GM18867 (cell line): ENCODE data around the gene TRABD2B.

Source experiments
- ATAC-seq: cut with Tn5 transposase; IDR thresholded peaks from one replicate; pipeline ENCODE4 v1.9.1; 2021; ENCODE audit warnings: mild to moderate bottlenecking, moderate library complexity; ENCODE audit not compliant: unreplicated experiment

TRABD2B gene

DNA sequence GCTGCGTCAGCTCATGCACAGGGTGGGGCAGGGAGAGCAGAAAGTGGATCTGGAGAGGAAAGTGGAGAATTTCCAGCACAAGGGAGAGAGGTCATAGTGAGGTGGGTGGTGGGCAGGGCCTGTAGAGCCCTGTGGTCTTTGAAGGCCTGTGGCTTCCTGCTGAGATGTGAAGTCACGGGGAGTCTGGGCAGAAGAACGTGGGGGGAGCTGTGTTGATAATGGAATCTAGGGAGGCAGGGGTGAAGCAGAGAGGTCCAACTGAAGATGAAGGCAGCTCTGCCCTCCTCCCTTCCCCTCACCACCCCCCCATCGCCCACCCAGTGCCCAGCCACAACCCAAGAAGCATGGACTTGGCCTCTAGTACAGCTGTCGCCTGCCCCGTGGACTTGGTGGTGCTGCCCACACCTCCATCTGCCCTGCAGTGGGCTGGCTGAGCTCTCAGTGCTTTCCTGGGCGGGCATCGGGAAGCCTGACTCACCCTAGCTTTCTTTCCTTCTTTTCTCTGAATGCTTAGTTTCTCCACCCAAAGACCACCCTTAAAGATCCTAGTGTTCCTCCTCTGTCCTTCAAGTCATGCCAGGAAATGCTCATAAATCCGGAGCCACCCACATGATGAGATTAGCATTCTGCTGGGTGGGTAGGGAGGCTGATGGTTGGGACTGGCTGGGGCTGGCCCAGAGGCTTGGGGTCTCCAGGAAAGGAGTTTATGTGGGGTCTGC lies 186.1 kb downstream of the TRABD2B start:
- no peak for ATAC-seq

DNA sequence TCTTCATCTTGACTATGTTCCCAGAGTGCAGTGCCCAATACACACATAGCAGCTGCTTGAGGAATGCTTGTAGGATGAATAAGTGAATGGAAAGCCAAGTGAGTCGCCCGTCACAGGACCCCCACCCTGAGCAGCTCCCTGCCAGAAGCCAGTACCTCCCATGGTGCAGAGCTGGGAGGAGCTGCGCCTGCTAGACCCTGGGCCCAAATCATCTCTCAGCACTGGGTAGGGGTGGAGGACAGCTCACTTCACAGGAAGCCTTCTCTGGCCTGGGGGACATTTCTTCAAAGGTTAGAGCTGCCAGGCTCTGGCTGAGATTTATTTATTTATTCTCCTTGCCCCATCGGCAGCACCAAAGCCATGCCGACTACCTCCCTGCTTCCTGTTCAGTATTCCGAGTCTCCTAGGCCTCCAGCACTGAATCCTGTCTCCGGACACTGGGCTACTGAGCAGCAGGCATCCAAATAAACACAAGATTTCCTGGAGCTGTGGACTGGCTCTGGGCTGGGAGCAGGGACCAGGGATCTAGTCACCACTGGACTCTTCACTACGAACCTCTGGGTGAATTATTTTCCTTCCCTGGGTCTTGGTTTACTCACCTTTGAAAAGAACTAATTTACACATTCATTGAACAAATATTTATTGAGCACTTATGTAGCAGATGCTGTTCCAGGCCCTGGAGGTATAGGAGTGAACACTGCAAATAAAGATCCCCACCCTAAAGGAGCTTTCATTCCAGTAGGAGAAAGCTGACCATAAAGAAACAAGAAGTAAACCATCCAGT lies 187.7 kb downstream of the TRABD2B start:
- ATAC-seq, result no peak

DNA sequence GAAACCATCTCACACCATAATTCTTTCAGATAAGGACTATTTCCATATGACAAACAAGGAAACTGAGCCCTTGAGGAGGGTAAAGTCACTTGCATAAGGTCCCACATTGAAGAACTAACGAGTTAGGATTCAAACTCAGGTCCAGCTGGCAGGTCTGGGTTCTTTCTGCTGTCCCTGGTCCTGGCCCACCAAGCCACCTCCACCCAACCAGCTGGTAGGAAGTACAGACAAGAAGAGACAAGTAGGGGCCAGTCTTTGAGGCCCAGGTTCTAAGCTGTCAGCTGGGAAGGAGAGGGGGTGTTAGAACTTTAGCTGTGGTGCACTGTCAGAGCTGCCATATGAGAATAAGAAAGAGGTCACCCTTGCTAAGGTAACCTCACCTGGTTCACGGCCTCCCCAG lies 188.6 kb downstream of the TRABD2B start:
- no peak for ATAC-seq

DNA sequence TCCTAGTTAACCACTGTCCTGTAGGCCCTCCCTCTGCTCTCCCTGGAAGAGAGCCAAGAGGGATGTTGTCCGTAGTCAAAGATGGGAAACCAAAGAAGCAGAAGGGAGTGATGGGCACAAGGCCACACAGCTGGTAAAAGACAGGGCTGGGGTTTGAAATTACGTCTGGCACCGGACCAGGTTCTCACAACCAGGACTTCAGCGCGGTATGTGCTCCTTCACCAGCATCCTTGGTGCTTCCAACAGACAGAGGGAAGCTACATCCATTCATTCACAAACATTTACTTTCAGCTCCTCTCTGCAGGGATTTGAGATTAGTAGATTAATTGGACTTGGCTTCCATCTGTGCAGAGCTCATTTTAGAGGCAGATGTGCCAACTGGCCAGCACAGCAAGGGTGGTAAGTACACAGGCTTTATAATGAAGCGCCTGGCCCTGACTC lies 191.2 kb downstream of the TRABD2B start:
- ATAC-seq, result no peak

DNA sequence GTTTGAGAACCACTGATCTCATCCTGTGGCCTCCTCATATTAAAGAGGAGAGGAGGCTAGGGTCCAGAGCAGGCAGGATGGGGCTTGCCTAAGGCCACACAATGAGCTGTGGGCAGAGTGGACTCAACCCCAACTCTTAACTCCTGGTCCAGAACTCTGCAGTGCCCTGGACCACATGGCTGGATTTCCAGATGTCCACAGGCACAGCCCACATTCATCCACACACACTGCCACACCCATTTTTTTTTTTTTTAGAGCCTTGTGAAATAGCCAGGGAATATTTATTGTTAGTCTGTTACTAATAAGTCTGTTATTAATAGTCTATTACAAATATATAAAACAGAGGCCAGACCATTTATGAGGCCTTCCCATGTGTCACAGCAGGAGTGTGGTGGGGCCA lies 192.2 kb downstream of the TRABD2B start:
- no peak for ATAC-seq

DNA sequence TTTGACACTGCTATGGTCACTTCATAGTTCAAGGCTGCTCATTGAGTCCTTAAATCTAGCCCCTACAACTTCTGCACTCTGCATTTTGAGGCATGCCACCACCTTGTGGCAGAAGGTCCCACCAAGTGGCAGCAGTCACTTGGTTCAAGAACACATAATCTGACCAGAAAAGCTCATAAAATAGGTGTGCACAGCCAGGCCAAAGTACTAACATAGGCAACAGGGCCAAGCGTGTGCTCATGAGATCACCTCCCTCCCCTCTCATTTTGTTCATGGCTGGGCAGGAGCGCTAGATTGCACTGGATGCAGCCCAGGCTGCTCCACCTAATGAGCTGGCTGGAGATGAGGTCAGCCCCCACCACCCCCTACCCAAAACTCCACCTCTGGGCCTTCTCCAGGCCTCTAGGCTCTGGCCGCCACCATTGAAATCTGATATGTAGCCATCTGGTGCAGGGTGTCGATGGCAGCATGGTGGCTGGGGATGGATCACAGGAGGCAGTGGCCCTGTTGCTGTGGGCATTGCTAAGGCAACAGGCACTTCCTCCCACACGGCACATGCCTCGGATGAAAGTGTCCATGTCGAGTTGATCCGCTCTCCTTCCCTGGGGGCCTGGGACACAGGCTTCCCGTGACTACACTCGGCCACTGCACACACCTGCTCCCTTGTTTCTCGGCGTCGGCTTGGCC lies 193.2 kb downstream of the TRABD2B start:
- no peak for ATAC-seq

DNA sequence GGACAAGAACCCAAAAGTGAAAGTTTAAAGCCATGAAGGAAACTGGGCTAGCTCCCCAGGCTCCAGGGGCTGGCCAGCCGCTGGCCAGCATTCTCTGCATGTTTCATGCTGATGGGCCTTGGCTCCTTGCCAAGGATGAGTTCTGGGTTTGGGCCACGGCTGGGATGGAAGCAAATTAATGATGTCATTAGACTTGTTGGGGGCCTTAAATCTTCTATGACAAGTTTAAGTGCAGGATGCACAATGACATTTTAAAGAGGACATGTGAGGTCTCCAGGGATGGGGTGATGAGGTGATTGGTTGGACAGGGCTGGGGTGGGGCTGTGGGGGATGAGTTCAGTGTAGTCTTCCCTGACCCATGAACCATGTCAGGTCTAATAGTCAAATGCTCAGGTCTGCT lies 199.6 kb downstream of the TRABD2B start:
- ATAC-seq, result no peak

DNA sequence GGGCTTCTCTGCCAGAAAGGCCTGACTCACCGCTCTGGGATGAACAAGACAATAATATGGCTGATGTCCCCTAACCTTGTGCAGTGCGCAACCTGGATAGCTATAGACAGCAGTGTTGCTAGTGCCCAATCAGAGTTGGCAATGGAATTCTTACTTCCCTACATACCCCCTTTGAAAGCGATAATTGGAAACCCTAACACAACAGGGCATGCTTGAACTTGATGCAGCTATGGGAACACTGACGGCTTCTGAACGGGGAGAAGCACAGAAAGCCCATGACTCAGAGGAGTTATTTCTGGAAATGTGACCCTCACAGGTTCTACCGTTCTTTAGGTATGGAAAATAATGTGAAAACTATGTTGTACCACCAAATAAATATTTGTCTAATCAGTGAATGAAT lies 200.6 kb downstream of the TRABD2B start:
- no peak for ATAC-seq

DNA sequence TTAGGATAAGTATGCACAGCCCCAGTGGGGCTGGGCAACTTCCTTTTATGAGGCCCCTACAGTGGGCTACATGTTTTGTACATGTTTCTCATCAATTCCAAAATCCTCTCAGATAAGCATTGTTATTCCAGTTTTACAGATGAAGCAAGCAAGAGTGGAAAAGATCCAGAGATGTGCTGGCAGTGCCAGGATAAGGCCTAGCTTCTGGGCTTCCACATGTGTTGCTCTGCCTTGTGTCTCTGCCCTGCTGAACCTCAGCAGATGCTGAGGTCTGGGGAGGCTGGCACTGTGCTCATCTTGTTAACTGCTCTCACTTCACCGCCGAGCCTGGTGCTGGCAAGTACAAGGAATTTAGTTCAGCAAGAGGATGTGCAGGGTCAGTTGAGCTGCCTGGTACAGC lies 202.1 kb downstream of the TRABD2B start:
- no peak for ATAC-seq

DNA sequence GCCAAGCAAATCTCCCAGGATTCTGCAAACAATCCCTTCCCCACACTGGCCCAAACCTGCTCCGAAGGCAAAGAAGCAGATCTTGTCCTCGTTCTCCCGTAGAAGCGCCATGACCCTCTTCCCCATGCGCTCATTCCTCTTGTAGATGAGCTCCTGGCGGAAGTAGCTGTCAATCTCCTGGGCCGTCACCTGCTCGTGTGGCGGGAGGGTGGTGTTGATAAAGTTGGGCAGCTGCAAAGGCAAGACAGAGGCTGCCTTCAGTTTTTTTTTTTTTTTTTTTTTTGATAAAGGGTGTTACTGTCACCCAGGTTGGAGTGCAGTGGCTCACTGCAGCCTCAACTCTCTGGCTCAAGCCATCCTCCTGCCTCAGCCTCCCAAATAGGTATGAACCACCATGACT lies 202.7 kb downstream of the TRABD2B start:
- no peak for ATAC-seq

DNA sequence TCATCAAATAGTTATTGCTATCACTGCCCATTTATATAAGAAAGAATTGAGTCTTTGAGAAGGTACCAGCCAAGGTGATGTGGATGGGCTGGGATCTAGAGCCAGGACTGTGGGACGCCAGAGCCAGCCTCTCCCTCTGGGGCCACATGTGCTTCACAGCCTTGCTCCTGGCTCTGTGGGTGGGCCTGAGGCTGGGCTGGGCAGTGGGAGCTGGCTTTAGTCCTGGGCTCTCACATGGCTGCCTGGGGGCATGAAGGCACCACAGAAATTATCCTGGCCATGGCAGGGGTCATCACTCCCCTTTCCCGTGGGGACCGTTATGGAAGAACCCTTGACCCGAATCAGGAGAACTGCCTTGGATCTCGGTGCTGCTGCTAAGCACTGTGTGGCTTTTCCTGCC lies 203.1 kb downstream of the TRABD2B start:
- no peak for ATAC-seq

DNA sequence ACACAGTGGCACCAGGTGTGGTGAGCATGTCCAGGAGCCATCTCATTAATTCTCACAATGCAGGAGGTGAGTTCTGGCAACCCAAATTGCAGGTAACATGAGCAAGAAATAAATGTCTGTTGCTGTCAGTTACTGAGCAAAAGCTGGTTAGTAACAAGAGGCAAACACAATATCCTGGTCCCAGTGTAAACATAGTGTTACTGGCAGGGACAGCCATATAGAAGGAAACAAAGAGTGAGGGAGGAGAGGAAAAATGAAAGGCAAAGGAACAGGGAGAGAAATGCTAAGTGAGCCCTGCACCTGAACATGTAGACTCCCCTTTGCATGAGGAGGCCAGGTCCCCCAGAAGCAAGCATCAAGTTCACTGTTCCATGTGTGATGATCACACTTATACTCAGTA lies 203.6 kb downstream of the TRABD2B start:
- no peak for ATAC-seq

DNA sequence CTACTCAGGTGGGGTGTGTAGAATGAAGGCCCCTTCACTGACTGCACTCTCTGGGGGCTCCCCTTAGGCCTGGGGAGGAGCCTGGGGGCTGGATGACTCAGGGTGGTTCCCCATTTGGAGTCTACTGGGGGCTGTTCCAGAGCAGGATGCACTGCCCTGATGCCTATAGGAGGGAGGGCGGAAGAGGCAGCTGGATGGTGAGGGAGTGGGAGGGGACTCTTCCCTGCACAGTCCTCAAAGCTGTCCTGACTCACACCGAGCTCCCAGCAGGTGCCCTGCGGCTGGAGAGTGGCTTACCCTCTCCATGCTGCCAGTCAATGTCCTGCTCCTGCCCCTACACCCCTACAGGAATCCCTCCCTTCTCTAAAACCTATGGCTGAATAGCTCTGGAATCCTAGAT lies 204.4 kb downstream of the TRABD2B start:
- ATAC-seq, result no peak

DNA sequence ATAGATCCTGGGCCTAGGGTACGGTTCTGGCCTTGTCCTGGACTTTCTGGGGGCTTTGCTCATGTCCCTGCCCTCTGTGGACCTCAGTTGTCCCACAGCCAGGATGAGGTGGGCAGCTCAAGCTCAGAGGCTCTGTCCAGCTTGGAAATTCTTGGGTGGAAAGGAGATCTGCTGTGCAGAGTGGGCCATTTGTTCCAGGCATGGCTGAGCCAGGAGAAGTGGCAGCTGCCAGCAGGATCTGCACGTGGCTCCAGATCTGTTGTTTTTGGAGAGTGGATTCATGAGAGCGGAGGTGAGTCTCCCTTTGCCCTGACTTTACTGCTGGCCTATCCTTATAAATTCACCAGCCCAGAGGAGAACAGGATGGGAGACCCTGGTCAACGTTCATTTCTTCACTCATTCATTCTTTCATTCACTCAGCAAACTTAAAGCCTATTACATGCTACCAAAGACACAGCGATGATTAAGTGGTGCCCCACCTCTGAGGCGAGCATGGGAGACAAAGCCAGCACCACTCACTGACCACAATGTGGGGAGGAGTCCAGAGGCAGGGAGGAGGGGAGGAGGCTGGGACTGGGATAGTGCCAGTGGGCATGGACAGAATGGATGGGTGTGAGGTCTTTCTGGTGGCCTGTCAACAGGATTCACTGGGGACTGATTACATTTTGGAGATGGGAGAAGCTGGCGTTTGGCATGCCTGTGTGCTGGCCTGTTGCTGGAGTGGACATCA lies 205.1 kb downstream of the TRABD2B start:
- no peak for ATAC-seq

DNA sequence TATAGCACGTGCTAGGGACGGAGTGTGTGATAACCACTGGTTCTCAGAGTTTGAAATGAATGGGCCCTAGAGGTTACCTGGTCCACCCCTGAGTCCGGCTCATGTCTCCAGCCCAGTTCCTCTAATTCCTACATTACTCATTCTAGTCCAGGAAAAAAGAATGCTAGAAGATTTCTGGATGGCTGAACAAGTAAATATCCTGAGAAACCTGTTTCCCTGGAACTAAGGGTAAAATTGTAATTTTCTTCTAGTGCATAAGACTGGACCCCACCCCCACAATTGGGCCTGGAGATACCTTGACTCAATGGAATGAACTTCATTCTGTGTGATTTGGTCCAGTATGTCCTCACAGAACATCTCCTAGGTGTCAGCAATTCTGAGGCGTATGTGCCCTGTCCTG lies 208.4 kb downstream of the TRABD2B start:
- no peak for ATAC-seq

DNA sequence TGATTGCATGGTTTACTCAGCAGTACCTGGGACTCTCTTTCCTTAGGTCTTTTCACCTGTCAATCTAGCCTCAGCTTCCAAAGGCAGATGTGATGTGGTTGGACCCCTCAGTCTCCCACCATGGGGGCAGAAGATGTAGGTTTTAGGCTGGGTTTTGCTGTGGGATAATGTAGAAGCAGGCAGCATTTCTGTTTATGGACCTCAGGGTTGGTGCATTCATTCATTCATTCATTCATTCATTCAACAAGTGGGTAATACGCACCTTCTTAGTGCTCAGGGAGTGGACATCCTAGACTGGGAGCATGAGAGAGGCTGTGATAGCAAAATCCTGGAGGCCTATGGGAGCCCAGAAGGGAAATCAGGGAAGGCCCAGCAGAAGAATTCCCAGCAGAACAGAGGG lies 209.6 kb downstream of the TRABD2B start:
- ATAC-seq, result no peak

DNA sequence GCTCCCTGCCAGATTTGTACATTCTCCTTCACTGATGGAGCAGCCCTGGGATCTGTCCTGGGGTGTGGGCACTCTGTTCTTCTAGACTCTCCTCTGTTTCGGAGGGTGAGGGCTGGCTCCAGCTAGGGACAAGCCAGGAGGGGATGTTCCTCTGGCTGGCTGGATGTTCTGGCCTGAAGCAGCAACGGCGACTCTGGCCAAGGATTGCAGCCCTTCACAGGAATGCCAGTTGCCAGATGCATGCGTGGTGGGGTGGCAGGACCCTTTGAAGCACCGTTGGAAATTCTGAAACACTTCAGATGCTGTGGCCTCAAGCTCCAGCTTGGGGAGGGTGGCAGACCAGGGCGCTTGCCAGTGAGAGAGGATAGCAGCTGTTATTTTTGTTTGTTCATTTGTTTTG lies 210.9 kb downstream of the TRABD2B start:
- no peak for ATAC-seq

DNA sequence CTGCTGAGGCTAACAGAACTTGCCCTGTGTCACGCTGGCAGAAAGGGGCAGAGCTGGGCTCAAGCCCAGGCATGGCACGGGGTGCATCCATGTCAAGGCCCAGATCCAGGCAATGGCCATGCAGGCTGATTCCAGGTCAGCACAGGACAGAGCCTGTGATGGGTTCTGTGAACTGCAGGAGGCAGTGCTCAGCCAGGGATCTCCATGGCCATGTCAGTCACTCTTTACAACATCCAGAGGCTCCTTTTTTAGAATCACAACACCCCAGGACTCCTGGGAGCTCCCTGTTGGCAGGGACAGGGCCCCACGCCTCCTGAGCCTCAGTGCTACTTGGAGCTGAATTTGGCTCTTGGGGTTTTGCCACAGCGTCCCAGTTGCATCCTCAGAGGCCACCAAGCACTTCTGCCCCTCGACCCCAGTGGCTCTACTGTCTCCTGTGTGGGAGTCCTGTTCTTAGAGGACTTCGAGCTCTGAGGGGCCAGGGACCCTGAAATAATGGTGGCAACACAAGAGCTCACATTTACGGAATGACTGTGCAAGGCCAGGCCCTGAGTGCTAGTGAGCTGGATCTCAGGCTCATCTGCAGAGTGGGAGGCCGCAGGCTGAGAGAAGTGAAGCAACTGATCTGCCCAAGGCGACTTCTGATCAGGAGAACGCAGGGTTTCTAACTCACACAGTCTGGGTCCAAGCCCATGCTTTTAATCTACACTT lies 211.5 kb downstream of the TRABD2B start:
- ATAC-seq, result no peak

DNA sequence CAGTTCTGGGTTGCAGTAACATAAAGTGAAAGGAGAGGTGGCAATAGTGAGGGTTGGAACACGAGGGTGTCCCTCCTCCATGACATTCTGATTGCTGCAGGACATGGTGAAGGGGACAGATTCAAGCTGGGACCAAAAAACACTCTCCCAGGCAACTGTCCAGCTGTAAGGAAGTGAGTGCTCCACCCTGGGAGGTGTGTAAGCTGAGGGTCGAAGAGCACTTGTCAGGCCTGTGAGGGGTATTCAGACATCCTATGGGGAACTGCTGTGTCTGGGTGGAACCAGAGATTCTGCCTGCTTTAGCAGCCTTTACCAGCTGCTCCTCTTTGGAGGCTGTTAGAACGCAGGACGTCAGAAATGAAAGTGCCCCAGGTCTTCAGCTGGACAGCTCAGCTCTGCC lies 212.1 kb downstream of the TRABD2B start:
- ATAC-seq, result no peak

DNA sequence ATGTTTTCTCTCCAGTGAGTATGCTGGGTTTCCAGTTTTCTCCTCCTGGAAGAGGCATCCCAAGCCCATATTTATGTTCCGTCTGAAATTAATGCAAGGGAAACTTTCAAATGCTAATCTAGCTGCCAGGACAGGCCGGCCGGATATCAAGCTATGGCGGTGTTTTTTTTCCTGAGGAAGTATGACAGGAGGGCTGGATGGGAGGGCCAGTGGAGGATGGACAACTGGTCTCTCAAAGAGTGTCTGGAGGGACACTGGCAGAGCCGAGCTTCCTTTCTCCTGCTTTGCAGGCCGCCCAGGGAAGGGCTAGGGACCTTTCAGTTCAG lies 212.7 kb downstream of the TRABD2B start:
- no peak for ATAC-seq
